Measurements from ENCODE around the gene AFAP1L1.

DNA sequence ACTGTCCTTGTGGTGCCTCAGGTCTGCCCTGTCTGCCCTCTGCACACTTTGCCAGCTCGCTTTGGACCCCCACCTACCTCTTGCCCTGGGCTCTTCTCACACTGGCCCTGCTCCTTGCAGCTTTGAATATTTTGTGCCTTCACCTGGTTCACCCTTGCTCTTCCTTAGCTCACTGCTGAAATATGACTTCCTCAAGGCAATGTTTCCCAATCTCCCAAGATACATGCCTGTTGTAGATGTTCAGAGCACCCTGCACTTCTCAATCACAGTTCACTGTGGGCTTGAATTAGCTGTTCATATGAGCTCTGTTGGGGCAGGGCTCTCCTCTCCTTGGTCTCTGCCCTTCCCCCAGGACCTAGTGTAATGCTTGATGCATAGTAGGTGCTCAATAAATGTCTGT, 8.0 kb downstream of the AFAP1L1 start:
- TF ChIP-seq GATA2 (IDR thresholded peaks at IDR 0.05; ENCODE audit: low read depth, low read length) = no peak
- TF ChIP-seq GATA3 (IDR thresholded peaks at IDR 0.05; ENCODE audit: low read depth, low read length) = no peak

All from SH-SY5Y (cell line).